KOPT-K1 (cell line): Measurements from ENCODE around the gene GMPPA.

Experiments used
- H3K27ac ChIP-seq: fragments of 200-600 bp; sonication (generic); 2 replicates; pipeline ENCODE4 v1.5.1; 2016; ENCODE audit warnings: antibody characterized with exemption, mild to moderate bottlenecking, low read depth, low read length; ENCODE audit not compliant: poor library complexity, severe bottlenecking
- H3K36me3 ChIP-seq: fragments of 200-600 bp; sonication (generic); 2 replicates; pipeline ENCODE4 v1.5.1; 2017; ENCODE audit warnings: antibody characterized with exemption, mild to moderate bottlenecking, low read length, moderate library complexity; ENCODE audit not compliant: insufficient read depth
- H3K9me3 ChIP-seq: fragments of 200-600 bp; sonication (generic); 2 replicates; pipeline ENCODE4 v1.5.1; 2017; ENCODE audit warnings: antibody characterized with exemption, low read length, mild to moderate bottlenecking; ENCODE audit not compliant: insufficient read depth, poor library complexity, severe bottlenecking

GMPPA gene

GRCh38 chr2:219498280-219499057, at the start of gene GMPPA:
GMPPA (plus strand) TSS chr2:219498891; CDS start chr2:219499976, 1,085 bp downstream.
- H3K27ac ChIP-seq, result peak within 1 kb of the TSS; percentile 62
- no peaks in the 10 kb centered on the region for H3K9me3 ChIP-seq
- 0 out of 2 replicates have a peak, but pooled peaks cover 1% of the 10 kb centered on the region for H3K36me3 ChIP-seq

DNA sequence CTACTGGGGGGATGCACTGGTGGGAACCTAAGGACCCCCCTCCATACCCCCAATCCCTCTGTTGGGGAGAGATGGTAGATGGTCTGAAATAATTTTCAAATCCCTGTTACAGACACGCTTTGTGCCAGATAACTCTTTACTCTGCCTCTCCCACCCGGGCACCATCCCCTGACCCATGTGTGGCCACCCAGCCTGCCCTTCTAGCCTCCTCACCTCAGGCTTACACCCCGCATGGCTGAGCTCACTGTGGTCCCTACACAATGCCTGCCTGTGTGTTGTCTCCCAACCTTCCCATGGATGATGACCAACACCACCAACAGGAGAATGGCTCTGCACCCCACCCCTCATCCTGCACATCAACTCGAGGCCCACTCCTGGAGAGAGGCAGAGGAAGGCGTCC, 49.1 kb upstream of the GMPPA start:
- no peak overlapping the region for H3K27ac ChIP-seq
- H3K36me3 ChIP-seq, result no peaks in the 10 kb centered on the region
- H3K9me3 ChIP-seq, result no peaks in the 10 kb centered on the region

- Histone ChIP-seq H3K9me3 (no peaks in the 10 kb centered on the region), H3K27ac (no peak overlapping the region), H3K36me3 (no peaks in the 10 kb centered on the region)
These were observed 46.9 kb upstream of the GMPPA start for GRCh38 chr2:219451661-219452360.

GRCh38 chr2:219452361-219453317, 46.1 kb upstream of the GMPPA start:
- H3K9me3 ChIP-seq, result no peaks in the 10 kb centered on the region
- H3K36me3 ChIP-seq, result no peaks in the 10 kb centered on the region
- H3K27ac ChIP-seq, result no peak overlapping the region

DNA sequence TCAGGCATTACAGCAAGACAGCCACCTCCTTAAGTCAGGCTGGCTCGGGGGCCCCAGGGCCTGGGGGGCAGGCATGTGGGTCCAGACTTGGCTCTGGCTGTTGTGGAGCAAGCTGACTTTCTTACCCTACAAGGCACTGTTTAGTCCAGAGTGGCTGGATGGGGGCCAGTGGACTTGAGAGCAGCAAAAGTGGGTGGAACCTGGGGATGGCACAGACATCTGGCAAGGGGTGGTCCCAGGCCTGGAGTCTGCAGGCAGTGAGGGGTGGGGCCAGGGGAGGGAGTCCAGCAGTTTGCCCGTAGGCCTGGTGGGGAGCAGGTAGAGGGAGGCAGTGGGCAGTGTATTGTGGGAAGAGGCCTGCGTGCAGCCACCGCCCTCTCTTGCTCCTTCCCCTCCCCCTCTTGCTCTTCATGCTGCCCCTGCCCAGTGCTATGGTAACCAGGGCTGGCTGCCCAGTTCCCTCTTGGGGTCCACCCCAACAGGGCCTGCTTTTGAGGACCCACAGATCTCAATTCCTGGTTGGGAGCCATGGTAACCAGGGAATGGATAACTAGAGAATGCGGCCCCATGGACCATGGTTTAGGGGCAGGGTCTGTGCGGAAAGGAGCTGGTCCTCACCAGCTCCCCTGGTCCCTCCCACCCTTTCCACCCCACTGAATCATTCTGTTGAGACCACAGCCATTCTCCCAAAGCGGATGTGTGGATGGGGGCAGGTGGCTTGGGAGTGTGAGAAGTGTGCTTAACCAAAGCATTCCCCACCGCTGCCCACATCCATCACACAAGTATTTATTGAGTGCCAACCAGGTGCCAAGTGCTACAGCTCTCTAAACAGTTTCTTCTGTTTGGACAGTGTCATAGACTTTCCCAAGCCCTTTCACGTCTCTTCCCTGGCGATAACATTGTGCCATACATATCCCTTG, 44.8 kb upstream of the GMPPA start:
- no peak overlapping the region for H3K27ac ChIP-seq
- no peaks in the 10 kb centered on the region for H3K9me3 ChIP-seq
- H3K36me3 ChIP-seq, result no peaks in the 10 kb centered on the region

- Histone ChIP-seq H3K9me3 (no peaks in the 10 kb centered on the region), H3K36me3 (no peaks in the 10 kb centered on the region), H3K27ac (no peak overlapping the region)
These were observed 43.1 kb upstream of the GMPPA start for GRCh38 chr2:219455581-219455980.

DNA sequence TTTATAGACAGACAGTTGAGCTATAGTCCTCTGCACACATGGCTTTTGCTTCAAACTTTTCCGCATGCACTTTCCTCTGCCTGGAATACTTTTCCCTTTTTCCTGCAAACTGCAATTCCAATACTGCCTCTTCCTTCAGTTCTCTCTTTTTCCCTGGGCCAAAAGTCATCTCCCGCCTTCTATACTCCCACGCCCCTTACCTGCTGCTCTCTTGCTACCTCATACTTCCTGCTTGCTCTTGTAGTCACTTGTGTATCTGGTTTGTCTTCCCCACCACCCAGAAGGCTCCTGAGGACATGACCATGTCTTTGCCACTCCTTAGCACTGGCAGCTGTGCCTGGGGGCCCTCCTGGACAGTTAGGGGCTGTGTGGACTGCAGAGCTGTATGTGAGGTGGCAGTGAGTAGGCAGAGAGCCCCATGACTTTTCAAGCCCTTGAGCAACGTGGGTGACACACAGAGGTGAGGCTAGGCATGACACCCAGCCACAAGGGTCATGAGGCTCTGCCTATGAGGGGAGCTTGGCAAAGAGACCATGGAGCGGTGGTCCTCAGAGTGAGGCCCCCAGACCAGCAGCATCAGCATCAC, 40.8 kb upstream of the GMPPA start:
- no peaks in the 10 kb centered on the region for H3K9me3 ChIP-seq
- no peaks in the 10 kb centered on the region for H3K36me3 ChIP-seq
- H3K27ac ChIP-seq, result no peak overlapping the region

DNA sequence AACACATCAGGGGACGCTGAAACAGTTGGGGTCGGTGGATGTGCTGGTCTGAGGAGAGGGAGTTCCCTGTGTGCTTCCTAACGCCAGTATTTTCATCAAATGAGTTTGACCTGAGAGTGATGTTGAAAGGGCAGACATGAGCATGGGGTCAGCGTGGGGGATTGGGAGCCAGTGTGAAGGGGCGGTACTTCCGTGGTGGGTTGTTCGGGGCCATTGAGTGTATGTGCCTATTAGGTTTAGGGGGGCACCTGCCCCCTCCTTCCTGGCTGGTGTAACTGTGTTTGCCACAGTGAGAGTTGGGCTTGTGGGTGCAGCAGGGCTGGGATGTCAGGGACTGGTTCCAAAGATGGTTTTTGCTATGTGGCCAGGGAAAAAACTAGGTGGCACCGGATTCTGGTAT, 39.7 kb upstream of the GMPPA start:
- no peaks in the 10 kb centered on the region for H3K36me3 ChIP-seq
- H3K9me3 ChIP-seq, result no peaks in the 10 kb centered on the region
- H3K27ac ChIP-seq, result no peak overlapping the region

DNA sequence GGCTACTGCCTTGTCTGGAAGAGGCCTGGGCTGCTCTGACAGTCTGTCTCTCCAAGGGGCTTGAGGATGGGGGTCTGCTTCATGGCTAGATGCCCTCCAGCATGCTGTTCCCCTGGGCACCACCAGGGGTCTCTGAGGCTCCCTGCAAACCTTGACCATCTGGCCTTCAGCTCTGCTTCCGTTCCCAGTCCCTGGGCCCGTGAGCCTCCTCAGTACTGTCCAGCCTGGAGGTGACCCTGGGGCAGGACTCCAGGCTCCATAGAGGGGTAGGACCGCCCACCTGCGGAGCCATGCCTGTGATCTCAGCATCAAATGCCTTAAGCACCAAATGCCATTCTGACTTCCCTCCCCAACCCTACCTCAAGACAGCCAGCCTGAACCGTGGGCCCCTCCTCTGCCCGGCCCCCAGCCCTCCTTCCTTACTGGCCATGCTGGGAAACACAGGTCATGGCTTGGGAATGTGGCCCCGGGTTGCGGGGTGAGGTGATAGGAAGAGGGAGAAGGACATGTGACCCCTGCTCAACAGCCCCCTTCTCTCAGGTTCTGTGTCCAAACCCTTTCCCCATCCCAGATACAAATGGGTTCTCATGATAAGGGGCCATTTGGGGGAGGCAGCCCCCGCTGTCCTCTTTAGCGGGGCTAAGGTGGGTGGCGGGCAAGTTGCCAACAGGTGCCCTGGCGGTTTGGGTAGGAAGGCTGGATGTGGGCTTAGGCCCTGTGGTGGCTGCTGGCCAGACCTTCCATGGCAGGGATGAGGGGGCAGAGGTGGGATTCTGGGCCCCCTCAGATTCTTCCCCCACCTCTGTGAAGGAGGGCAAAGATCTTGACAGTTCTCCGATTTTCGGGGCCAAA, 39.0 kb upstream of the GMPPA start:
- no peak overlapping the region for H3K27ac ChIP-seq
- H3K9me3 ChIP-seq, result no peaks in the 10 kb centered on the region
- no peaks in the 10 kb centered on the region for H3K36me3 ChIP-seq

GRCh38 chr2:219460424-219460926, 38.2 kb upstream of the GMPPA start:
- no peaks in the 10 kb centered on the region for H3K36me3 ChIP-seq
- H3K9me3 ChIP-seq, result no peaks in the 10 kb centered on the region
- H3K27ac ChIP-seq, result no peak overlapping the region

DNA sequence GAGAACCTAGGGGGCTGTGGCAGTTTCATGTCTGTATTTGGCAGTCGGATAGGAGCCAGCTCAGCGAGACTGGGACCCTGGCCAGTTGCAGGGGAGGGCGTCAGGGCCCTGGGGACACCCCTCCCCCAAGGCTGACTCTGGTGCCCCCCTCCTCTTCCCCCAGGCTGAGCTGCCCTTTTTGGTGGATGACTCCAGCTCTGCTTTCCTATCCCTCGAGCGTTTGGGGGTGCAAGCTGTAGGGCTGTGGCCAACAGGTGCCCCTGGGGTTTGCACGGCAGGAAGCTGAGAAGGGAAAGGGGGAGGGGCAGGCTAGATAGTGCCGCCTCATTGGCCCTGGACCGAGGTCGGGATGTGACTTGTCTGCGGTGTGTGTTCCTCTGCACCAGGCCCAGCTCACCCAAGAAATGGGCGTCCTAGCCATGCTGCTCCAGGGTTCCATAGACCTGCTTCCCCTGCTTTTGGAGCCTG, 37.6 kb upstream of the GMPPA start:
- H3K36me3 ChIP-seq, result no peaks in the 10 kb centered on the region
- H3K27ac ChIP-seq, result no peak overlapping the region
- no peaks in the 10 kb centered on the region for H3K9me3 ChIP-seq

DNA sequence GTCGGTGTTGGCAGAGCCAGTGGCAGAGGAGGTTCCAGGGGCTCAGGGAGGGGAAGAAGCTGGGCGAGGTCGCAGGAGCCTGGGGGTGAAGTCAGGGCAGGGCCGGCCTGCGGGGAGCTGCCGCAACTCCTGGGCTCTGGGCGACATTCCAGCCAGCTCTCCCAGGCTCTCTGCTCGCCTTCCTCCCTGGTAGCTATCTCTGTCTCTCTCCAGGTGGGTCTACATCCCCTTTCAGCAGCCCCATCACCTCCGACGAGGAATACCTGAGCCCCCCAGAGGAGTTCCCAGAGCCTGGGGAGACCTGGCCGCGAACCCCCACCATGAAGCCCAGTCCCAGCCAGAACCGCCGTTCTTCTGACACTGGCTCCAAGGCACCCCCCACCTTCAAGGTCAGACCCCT, 37.0 kb upstream of the GMPPA start:
- Histone ChIP-seq H3K36me3 (no peaks in the 10 kb centered on the region), H3K9me3 (no peaks in the 10 kb centered on the region), H3K27ac (no peak overlapping the region)

- no peaks in the 10 kb centered on the region for H3K36me3 ChIP-seq
- no peaks in the 10 kb centered on the region for H3K9me3 ChIP-seq
- no peak overlapping the region for H3K27ac ChIP-seq
These were observed 36.3 kb upstream of the GMPPA start for GRCh38 chr2:219462349-219462748.
